Hematopoietic multipotent progenitor cell treated with erythropoietin and hydrocortisone succinate and interleukin-3 and kit ligand, for 17 days (in vitro differentiated cells): ENCODE data around the gene ASB3.

ENCODE experiments used
- DNase-seq: peaks from one replicate; pipeline ENCODE4 v3.0.0-alpha.2; 2015; ENCODE audit warnings: low spot score

ASB3 gene

DNA sequence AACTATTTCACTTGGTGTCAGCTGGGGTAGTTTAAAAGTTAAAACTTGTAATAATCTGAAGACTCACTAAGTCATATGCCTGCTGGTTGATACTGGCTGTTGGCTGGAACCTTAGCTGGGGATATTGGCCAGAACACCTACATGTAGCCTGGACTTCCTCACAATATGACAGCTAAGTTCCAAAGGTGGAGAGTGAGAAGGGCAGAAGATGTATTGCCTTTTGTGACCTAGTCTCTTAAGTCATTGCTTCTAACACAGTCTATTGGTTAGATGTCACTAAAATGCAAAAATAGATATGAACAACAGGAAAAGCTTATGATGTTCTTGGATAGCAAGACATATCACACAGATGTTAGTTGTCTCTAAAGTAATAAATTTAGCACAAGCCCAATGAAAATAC, 132.4 kb downstream of the ASB3 start:
- DNase-seq = no peak

DNA sequence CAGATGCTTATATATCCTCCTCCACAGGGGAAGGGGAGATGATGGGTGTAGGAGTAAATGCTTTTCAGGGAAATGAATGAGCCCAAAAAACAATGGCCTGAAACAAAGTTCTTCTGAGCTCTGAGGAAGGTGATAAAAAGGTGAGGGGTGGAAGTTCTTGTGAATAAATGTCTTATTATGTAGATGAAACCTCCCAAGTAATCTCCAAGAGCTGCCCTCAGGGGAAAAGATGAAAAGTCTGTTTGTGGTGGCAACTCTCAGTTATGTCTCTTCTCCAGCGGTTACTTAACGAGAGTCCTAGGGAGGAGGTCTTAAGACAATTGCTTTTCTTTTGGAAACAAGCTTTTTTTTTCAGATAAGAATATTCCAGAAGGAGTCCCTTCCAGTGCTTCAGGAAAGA, 134.6 kb downstream of the ASB3 start:
- DNase-seq = no peak

DNA sequence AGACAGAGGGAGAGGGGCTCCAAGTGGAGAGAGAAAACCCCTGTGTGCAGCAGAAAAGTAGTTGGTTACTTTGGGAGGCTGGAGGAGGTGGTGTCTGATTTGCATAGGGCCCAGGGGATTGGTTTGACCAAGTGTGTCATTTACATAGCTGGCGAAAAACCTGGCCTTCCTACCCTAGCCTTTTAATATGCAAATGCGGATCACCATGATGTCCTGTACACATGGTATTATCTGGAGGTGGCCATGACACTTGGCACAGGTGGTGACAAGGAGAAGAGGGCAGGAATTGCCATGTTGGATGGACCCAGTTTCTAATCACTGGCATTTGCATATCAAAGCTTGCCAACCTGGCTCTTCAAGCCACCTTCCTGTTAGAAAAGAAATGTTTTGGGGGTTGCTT, 140.0 kb downstream of the ASB3 start:
- no peak for DNase-seq

DNA sequence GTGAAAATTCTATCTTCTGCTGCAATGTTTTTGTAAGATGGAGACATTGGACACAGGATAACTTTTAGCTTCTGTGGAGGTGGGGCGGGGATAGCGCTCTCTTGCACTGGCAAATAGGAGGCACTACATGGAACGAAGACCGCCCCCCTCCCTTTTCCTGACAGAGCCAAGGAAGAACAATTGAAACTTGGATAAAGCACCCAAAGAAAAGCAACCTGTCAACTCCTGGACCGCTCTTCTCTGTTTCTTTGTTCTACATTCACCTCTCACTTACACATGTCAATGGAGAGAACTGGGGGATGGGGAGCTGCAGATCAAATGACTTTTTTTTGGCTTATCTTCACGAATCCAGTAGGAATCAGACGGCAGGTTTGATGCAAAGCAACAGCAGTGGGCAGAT, 145.5 kb downstream of the ASB3 start:
- DNase-seq = no peak

DNA sequence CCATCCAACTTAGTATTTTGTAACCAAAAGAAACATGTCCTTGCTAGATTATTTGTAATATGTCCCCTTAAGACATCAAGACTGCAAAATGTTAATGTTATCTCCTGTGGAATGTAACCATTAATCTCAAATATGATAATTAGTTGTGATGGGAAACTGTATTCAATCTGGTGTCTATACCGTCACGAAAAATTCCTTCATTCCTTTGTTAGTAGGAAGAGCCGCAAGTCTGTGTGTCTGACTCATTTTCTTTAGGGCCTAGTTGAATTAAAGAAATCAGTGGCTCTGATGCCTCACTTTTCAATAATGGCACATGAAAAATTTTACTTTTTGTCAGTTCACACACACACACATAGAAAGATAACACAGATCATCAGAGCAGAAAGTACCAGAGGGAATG, 146.3 kb downstream of the ASB3 start:
- no peak for DNase-seq

DNA sequence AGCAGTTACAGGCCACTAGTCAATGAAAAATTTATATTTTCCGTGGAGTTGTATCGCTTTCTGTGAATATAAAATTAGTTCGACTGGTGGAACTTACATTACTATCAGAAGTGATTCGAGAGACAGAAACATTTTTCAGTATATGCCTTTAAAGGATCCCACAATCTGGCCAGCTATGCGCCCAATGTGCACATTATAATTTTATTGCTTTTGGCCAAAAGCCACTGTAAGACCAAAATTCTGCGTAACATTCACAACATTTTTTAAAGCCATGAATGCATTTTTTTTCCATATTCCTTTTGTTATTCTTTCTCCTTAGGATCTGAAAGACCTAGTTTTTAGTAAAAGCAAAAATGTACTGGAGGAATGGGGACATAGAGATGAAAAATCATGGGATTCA, 150.2 kb downstream of the ASB3 start:
- no peak for DNase-seq

DNA sequence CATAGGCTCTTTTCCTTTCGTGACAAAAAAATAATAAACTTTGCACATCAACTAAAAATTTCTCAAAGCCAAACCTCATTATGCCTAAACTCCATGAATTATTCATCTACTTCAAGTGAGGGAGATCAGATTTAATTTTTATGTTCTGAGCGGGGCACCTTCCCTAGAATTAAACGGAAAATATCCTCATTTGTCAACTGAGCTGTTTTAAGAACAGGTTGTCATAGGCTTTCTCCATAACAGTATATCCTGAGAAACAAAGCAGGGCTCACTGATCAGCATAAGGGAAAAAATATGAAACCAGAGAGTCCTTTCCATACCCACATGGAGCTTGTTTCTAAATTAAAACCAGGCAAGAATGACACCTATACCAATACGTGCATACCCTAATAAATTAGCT, 150.6 kb downstream of the ASB3 start:
- no peak for DNase-seq

DNA sequence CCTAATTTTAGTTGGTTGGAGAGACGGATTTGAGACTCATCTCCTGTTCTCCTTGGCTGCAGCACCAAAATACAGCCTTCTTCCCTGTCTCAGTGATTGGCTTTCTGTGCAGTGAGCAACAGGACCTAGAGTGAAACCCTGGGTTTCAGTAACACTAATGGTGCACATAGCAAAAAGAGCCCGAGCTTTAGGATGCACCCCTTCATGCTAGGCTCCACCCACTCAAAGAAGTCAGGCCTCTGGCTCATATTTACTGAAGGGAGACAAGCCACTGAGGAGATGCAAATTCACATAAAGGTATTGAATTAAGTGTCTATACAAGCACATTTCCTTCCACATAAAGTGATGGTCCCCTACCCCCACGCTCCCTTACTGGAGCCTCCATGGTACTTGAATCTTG, 151.1 kb downstream of the ASB3 start:
- no peak for DNase-seq

DNA sequence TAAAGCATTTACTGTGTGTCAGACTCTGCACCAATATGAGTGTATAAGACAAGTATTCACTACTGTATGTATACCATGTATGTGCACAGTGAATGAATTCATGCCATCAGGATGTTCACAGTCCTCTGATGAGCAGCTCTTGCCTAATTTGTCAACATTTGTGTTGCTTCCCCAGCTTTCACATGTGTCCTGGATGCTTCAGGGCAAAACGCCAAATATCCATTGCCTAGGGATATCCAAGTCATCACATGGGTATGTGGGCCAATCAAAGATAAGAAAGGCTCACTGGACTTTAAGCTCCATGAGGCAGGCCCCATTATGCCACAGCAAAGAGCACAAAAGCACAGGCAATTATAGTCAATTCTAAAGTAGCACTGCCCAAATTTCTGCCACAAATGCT, 153.3 kb downstream of the ASB3 start:
- DNase-seq = no peak

DNA sequence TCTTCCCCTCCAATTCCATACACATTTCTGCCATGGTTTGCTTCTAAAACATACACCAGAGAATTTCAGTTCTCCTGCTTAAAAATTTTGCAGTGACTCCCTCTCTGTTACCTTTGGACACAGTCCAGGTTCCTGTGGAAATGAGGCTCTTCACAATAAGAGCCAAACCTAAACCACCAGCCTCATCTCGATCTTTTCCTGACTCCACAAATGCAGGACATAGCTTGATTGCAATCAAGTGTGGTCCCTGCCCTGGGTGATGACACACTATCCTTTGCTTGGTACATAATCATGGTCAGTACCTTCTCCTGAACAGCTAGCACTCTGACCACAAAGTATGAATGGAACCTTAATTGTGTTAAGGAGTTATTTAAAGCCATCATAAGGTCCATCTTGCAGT, 154.0 kb downstream of the ASB3 start:
- no peak for DNase-seq

DNA sequence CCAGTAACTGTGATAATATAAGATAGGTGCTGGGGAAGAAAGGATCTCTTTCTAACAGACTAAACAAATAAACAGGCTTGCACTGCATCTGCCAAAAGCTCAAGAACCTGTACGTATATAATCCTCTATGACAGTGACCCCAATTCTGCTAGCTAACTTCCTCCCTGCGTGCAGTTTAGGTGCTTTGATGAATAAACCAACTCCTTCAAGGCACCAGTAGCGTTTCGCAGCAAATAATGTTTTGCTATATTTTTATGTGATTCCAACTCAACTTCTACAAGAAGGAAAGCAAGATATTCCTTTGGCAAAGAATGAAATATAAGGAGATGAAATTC, 154.7 kb downstream of the ASB3 start:
- no peak for DNase-seq

DNA sequence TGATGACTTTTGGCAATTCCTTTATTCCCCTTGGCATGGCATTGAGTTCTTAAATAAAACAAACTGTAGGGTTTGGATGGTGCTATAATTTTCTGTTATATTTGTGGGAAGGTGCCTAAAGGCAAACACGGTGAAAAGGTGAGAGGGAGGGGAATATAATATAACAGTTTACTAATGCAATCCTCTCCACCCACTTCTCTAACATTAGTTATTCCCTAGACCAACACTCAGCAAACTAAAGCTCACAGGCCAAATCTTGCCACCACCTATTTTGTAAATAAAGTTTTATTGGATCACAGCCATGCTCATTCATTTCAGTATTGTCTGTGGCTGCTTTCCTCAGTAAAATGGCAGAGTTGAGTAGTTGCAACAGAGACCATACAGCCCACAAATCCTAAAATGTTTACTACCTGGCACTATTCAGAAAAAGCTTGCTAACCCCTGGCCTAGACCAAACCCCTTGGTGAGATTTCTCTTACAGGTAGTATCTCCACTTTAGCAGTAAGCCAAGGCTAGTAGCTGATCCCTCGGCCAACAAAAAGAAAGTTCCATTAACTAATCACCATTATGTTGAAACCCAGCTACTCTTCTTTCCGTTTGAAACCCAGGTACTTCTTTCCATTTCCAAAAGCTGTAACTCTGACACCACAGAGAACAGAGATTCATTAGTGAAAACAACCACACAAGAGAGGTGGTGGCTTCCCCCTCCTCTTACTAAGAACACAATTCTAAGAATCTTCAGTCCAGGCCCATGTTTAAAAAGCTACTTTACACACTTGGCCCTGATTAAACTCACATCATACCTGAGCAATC, 155.2 kb downstream of the ASB3 start:
- DNase-seq = no peak

DNA sequence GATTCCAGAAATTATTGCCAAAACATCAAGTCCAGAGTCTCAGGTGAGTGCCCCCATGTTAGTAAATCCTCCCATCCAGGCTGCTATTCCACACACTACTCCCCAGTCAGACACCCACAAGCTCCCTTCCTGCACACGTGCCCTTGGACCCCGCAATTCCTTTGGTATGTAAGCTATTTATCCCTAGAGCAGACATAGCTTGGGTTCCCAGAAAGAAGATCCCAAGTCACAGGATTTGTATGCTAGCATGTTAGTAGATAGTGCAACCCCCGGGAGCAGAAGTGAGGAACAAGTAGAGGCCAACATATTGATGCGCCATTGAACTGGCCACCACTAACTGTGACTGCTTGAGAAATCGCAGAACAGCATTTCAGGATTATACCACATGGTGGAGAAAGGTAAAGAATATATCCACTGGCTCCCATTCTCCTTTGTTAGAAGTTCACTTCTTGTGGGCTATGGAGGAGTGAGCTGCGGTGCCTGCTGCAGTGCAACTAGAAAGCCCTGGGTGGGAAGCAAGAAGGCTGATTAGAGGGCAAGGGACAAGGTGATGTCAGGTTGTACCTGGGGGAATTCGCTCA, 156.6 kb downstream of the ASB3 start:
- DNase-seq = no peak

DNA sequence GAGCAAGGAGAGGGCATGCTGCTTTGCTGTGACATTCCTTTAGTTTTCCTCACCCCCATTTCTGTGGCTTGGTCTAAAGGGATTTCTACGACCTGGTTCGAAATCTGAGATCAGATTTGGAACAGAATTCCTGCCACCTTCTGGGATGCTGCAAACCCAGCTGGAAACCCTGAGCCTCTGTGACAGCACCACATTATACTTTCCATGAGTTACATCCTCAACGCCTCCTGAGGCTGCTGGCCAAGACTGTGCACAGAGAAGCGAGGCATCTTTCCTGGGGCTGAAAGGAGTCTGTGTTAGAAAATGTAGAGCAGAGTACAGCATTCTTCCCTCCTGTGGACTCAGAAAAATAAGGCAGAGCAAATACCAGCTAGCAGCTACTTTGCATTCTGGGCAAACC, 157.3 kb downstream of the ASB3 start:
- no peak for DNase-seq

DNA sequence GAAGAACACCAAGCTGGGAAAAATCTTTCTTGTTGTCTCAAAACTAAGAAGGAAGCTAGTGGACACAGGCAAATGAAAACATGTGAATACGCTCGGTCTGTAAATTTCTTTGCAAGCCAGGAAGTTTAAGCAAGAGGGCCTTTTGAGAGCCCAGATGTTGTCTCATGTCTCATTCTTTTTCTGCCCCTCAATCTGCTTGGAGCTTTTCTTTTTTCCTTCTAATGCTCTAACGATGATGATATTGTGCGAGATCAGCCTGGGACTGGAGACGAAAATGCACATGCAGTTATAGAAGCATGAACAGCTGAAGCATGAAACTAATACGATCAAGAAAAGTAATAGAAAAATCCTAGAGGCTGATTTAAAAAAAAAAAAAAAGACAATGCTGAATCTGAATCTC, 157.8 kb downstream of the ASB3 start:
- DNase-seq = no peak

DNA sequence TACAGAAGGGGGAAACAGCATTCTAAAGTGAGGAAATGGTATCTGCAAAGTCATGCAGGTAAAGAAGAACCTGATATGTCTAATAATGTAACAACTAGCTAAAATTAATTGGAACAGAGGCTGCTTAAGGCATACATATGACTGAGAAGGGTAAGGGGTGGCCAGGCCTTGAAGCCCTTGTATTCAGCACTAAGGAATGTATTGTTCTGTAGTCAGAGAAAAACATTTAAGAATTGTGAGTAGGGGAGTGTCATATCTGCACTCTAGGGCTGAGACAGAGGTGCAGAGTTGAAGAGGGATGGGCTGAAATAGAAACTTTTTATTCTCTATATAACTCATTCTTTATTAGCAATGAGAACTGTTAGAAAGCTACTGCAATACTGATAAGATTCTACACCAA, 164.6 kb downstream of the ASB3 start:
- no peak for DNase-seq

DNA sequence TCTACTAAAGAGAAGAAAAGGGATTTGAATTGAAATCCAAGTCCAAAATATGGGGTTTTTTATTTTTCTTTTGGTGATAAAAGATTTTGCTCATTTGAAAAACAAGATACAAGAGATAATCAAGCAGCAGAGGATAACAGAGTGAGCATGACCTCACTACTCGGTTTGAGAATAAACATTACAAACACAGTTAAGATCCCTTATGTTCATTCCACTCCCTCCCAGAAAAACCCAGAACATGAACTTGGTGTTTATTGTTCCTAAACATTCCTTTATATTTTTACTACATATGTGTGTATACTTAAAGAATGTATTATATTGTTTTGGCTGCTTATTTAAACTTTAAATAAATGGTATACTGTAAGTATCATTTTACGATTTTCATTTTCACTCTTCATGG, 165.8 kb downstream of the ASB3 start:
- no peak for DNase-seq
